Smooth muscle cell of the brain vasculature (primary cell): ENCODE data around the gene PPP1R1B.
"Not testable (repeated sequence)": the region's sequence is repeated elsewhere in the genome, so short reads cannot be mapped to it uniquely, and the experiment has no call there.

Experiments used
- DNase-seq: peaks from one replicate; pipeline ENCODE4 v3.0.0-alpha.2; 2012; ENCODE audit warnings: low read depth, low spot score

Gene PPP1R1B

GRCh38 chr17:39626171-39627046, at the start of gene PPP1R1B:
TSS of gene PPP1R1B (plus strand) at chr17:39626952. CDS start at chr17:39627393, 441 bp downstream.
- no peak for DNase-seq

- no peak for DNase-seq
Measured at GRCh38 chr17:39578272-39578671, 48.5 kb upstream of the PPP1R1B start.

- DNase-seq: no peak
Measured at GRCh38 chr17:39579318-39580081, 47.3 kb upstream of the PPP1R1B start.

GRCh38 chr17:39580082-39580468, 46.7 kb upstream of the PPP1R1B start:
- DNase-seq: no peak

GRCh38 chr17:39581071-39581758, 45.5 kb upstream of the PPP1R1B start:
- no peak for DNase-seq

- DNase-seq: no peak
Measured at GRCh38 chr17:39581759-39582085, 45.0 kb upstream of the PPP1R1B start.

- no peak for DNase-seq
Measured at GRCh38 chr17:39582658-39583057, 44.1 kb upstream of the PPP1R1B start.

- not testable (repeated sequence) for DNase-seq
Measured at GRCh38 chr17:39590180-39590579, 36.6 kb upstream of the PPP1R1B start.

GRCh38 chr17:39591958-39592954, 34.5 kb upstream of the PPP1R1B start:
- no peak for DNase-seq

GRCh38 chr17:39593371-39593770, 33.4 kb upstream of the PPP1R1B start:
- DNase-seq: no peak

GRCh38 chr17:39595294-39595693, 31.5 kb upstream of the PPP1R1B start:
- no peak for DNase-seq

GRCh38 chr17:39595928-39596510, 30.7 kb upstream of the PPP1R1B start:
- DNase-seq: no peak

- no peak for DNase-seq
Measured at GRCh38 chr17:39596543-39597267, 30.0 kb upstream of the PPP1R1B start.

GRCh38 chr17:39597372-39598046, 29.2 kb upstream of the PPP1R1B start:
- no peak for DNase-seq

- DNase-seq: no peak
Measured at GRCh38 chr17:39598047-39598481, 28.7 kb upstream of the PPP1R1B start.

GRCh38 chr17:39598630-39599003, 28.1 kb upstream of the PPP1R1B start:
- DNase-seq: no peak

GRCh38 chr17:39599004-39599664, 27.6 kb upstream of the PPP1R1B start:
- DNase-seq: no peak

- no peak for DNase-seq
Measured at GRCh38 chr17:39599665-39600231, 27.0 kb upstream of the PPP1R1B start.
